GM15510 (cell line): Measurements from ENCODE around the gene TTC34.

Experiments
- POLR2A ChIP-seq: IDR thresholded peaks from 3 replicates; pipeline ENCODE4 v1.6.1; 2011; ENCODE audit warnings: borderline replicate concordance; ENCODE audit not compliant: insufficient read length; ENCODE audit errors: extremely low read depth

The TTC34 gene

DNA sequence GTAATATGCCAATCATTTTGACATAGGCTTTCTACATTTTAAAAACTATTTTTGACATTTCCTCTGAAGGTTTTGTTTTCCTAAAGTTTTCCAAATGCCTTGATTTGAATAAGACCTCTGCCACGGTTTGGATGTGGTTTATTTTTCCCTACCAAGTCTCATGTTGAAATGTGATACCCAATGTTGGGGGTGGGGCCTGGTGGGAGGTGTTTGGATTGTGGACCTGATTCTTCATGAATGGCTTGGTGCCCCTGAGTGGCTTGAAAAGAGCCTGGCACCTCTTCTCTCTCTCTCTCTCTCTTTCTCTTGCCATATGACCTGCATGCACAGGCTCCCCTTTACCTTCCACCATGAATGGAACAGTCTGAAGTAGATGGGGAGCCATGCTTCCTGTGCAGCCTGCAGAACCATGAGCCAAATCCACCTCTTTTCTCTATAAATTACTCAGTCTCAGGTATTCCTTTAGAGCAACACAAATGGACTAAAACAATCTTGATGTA lies 183.5 kb downstream of the TTC34 start:
- no peak for TF ChIP-seq POLR2A

DNA sequence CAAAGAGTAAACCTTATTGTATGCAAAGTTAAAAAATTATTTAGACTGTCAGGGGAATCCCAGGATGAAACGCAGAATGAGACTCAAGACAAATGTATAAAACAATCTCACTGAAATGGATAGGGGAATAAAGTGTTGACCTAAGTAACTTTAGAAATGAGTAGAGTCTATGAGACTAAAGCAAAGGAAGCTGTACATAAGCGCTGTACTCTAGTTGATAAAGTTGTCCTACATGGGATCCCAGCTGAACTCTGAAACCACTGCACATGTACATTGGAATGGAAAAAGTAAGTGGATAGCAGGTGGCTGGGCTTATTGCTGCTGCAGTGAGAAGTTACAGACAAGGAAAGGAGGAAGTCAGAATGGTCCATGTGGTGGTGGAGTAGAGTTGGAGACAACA lies 187.3 kb downstream of the TTC34 start:
- TF ChIP-seq POLR2A: no peak

DNA sequence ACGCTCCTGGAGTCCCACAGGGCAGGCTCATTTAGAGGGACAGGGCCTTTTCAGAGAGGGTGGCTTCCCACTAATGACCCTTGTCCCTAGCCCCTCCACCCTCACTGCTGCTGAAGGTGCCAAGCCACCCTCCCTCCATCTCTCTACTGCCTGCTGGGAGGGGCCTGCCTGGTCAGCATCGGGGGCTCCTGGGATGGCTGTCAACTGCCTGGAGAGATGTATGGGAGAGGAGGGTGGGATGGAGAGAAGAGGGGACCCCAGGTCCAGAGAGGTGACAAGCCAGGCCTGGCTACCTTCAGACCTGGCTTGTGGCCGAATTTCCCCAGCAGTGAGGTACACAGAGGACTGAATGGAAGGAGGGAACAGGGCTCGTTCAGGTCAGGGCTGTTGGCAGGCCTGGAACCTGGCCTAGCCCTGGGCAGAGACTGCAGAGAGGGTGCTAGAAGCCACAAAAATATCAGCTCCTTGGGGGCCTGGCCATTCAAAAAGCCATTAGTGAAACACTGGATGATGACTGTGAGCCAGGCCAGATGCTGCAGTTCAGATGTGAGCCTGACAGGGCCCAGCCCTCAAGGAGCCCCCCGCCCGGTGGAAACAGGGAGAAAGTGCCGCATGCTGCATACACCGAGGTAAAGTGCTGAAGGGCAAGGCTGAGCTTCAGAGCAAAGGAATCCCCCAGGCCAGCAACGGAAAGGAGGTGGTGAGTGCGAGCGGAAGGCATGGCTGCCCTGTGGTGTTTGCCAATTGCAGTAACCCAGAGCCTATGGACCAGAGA lies 188.7 kb downstream of the TTC34 start:
- no peak for TF ChIP-seq POLR2A

DNA sequence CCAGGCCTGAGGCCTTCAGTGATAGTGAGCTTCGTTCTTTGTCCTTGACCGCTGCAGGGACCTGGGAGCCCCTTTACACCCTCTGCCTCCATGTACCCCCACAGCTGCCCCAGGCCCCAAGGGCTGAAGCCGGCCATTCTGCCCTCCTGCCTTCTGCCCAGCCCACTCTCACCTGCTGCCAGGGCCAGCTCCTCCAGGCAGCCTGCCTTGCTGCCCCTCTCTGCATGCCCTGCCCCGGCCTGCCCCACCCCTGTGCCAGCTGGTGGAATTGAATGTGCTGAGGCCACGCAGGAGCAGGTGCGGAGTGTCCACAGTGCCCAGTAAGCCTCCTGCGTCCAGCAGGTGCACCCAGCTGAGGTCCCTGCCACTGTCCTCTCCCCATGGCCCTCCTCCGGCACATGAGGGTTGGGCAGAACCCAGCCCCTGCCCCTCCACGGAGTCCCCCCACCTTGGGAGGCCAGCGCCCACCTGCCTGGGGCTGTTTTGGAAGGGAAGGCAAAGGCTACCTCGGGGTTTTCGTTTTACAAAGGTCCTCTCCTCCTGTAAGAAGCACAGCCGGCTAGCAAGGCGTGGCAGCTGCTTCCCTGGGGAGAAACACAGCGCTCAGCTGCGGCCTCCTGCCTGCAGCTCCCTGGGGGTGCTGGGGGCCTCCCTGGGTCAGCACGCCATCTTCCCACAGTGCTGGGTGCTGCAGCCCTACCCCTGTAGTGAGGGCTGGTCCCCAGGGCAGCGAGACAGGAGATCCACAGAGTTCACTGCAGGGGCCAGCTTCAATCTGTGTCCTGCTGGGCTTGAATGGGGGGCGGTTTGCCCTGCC lies 189.7 kb downstream of the TTC34 start:
- no peak for TF ChIP-seq POLR2A

DNA sequence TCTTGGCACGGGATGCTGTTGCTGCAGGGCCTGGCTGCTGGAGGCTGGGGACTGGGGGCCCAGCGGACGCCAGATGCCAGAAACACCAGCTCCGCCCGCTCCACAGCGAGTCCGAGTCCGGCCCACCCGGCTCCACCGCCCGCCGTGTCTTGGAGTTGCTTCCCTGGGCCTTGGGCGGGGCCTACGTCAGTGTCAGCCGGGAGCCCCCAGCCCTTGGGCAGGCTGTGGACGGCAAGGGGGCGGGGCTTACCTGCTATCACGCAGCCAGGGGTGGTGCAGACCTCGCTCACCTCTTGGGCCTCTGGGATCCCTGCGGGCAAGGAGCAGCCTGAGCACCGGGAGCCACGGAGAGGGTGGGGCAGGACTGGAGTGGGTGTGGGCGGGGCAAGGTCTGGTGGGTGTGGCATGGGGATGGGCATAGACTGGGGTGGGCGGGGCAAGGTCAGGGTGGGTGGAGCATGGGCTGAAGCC lies 190.4 kb downstream of the TTC34 start:
- TF ChIP-seq POLR2A: no peak

DNA sequence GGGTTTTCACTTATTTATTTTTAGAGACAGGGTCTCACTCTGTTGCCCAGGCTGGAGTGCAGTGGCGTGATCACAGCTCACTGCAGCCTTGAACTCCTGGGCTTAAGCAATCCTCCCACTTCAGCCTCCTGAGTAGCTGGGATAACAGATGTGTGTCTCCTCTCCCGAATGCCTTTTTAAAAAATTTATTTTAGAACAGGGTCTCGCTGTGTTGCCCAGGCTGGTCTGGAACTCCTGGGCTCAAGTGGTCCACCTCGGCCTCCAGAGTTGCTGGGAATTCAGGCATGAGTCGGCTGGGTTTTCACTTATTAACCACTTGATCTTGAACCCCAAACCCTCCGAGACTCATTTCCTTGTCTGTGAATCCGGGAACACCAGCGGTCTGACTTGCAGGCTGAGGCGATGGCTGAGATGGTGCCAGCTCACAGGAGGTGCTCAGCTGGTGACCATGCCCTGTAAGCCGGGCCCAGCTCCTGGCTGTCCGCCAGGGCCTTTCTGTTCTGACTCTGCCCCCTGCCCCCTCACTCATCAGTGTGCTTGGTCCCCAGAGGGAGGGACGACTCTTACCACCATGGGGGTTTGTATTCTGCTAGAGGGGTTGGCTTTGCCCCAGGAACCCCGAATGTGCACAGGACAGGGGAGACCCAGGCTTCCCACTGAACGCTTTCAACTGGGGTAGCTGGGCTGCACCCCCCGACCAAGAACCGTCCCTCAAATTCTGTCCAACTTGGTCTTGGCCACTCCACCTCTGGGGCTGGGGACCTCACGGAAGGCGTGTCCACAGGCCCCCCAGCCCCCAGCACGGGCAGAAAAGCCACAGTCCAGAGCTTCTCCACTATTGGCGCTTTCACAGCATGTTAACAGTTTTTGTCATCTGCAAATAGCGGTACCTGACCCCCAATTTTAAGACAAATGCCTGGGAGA lies 191.2 kb downstream of the TTC34 start:
- no peak for TF ChIP-seq POLR2A

DNA sequence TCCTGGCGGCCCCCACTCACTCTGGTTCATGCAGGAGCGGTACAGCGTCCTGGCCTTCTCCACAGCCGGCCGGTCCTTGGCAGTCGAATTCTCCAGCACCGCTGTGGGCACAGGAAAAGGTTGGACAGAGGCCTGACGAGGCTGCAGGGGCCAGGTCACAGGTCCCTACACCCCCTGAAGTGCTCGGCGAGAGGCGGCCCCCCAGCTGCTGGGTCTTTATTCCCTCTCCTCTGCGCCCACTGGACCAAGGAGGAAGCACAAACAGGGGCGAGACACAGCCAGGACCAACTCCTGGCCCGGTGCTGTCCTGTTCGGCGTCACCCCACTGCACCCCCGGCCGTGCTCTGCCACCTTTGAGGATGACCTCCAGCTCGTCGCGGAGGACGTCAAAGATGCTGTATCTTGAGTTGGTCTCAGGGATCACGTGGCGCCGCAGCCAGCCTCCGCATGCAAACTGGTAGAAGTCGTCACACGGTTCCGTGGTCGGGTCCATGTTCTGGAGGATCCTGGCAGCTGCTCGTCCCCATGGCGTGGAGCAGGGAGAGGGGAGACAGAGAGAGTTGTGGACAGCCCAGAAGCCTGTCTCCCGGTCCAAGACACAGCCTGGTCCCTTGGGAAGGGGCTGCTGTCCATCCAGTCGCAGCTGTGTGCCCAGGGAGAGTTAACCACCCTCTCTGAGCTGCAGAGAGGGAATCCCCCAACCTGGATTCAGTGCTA lies 192.0 kb downstream of the TTC34 start:
- TF ChIP-seq POLR2A: no peak

DNA sequence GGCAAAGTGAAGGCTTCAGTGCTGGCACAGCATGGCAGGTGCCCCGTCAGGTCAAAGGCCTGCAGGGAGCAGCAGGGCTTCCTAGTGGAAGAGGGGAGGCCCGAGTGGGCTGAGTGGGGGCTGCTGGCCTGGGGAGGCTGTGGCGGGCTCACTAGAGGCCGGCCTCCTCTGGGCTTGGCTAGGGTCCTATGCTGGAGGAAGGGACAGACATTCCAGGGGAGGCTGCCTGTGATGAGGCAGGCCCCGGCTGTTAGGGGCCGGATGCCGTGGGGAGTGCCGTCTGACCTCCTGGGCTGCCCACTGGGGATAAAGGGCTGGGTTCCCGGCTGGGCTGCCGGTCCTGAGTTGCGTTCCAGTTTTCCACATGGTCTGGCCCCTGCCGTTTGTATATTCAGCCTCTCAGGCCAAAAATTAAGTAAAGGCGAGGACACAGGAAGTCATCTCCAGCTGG lies 193.8 kb downstream of the TTC34 start:
- TF ChIP-seq POLR2A: no peak

DNA sequence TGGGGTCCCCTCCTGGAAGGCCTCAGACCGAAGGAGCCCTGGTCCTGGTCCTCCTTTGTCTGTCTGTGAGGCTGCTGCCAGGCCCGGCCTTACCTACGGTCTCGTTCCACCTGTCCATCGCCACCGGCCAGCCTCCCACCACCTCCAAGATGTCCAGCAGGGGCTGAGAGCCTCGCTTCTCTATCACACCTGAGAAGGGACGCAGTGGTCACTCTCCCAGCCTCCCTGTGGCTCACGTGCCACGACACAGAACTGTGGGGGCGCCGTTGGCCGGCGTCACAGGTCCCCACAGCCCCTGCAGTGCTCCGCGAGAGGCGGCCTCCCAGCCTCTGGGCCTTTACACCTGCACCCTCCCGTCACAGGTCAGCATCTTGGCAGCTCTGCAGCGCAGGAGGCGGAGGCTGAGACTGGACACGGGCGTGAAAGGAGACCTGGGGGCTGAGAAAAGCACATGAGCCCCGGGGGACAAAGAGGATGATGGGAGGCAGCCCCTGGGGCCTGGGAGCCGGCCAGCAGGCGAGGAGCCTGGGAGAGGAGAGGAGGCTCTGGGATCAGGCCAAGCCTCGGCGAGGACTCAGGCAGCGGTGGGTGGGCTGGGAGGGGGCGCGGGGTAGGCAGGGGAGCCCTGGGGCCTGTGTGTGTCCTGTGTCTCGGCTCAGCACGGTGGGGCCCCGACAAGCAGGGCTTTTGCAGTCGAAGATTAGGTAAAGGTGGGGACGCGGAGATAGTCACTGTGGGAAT lies 194.4 kb downstream of the TTC34 start:
- TF ChIP-seq POLR2A: no peak

DNA sequence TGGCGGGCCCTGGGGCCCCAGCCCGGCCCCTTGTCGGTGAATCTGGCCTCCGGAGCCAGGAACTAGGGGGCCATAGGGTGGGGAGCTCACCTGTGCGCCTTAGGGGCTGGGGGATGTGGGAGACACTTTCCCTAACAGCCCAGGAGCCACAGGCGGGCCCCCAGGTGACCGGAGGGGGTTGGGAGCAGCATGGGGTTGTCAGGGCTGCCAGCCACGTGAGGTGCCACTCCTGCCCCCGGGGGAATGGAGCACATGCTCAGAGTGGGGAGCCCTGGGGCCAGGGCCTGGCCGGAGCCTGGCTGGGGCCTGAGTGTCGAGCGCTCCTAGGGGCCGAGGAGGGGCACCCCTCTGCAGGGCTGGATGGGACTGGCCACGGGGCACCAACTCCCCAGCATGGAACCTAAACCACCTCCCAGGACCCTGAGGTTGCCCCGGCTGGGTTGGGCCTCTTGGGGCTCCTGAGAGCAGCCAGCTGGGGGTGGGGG lies 195.1 kb downstream of the TTC34 start:
- no peak for TF ChIP-seq POLR2A

DNA sequence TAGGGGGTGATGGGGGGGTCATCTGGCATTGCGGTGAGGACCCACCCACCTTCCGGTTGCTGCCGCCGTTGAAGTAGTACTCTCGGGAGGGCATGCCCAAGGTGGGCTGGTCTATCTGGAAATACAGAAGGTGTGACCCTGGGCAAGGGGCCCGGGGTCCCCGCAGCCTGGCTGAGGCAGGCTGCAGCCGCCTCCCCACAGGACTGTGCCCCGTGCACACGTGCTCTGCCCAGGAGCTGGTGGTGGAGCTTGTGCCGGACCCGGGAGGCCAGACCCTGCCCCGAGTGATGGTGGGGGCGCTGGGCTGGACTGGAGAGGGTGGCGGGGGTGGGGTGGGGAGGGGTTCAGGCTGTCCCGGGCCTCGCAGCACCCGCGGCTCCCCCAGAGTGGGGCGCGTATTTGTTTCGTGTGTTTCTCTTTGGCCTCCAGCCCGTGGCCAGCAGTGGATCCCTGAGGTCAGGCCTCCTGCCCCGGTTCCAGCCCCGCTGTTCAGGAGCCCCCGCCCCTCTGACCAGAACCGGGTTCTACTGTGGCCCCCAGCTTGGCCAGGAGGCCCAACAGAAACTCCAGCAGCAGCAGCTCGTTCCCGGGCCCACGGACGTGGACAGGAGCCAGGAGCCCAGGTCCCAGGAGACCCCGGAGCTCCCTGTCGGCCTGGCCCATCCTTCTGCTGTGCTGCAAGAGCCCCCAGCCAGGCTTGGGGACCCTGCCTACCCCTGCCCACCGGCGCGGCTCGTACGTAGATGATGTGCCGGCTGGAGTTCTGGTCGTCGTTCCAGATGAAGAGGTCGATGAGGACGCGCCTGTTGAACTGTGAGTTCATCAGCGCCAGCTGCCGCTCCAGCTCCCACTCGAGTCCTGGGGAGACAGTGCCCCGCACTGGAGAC lies 195.7 kb downstream of the TTC34 start:
- no peak for TF ChIP-seq POLR2A

DNA sequence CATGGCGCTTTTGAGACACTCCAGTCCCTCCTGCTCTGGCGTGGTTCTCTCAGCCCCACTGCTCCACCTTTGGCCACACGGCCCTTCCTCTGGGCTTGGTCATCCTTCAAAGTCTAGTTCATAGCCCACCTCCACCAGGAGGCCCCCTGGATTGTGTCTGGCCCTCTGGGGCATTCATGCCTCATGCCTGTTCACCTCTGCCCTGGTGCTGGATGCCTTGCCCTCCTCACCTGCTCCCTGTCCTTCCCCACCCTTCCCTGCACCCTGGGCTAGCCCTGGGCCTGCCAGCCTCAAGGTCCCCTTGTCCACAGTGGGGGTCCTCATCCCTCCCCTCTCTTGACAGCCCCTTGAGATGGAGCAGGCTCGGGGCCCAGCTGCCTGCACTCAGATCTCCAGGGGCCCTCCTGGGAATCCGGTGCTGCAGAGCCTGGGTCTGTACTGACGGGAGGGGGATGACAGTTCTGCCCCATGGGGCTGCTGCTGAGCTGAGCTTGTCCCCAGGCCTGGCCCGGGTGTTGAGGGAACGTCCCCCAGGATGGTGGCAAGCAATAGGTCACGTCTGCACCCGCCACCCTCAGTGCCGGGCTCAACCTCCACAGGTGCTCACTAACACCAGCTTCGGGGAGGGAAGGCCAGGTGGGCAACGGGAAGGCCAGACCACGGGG lies 196.5 kb downstream of the TTC34 start:
- TF ChIP-seq POLR2A: no peak
